WTC11 (cell line): Measurements from ENCODE around the gene MRPL52. TPM values are rescaled to one million over a fixed set of nuclear protein-coding genes. Genes with fewer than 3 reads are reported as not detected.

Source experiments
- ATAC-seq: fragments of 200-7000 bp; cut with Tn5 transposase; 2 replicates; pipeline ENCODE4 v1.10.0; 2021; ENCODE audit warnings: mild to moderate bottlenecking, moderate library complexity
- CTCF ChIA-PET: fragments of 300-600 bp; sonication (Branson Sonifier 250); formaldehyde crosslinking; loops from one replicate; lab custom pipeline; 2021; ENCODE audit warnings: antibody characterized with exemption; lab: Charles Lee
- POLR2A ChIA-PET: fragments of 350-600 bp; sonication (Branson Sonifier 250); formaldehyde crosslinking; loops from one replicate; lab custom pipeline; 2021; ENCODE audit warnings: antibody characterized with exemption; lab: Charles Lee
- DNase-seq: peaks from one replicate; pipeline ENCODE4 v3.0.0; 2021; ENCODE audit warnings: low spot score
- H3K27ac Mint-ChIP-seq: 2 replicates; pipeline ENCODE4 v1.8.0; 2021; ENCODE audit warnings: mixed read lengths
- H3K27me3 Mint-ChIP-seq: 2 replicates; pipeline ENCODE4 v1.8.0; 2021; ENCODE audit warnings: low read depth, mild to moderate bottlenecking, moderate library complexity, mixed read lengths
- H3K36me3 Mint-ChIP-seq: 2 replicates; pipeline ENCODE4 v1.8.0; 2021; ENCODE audit warnings: mixed read lengths
- H3K4me1 Mint-ChIP-seq: 2 replicates; pipeline ENCODE4 v1.8.0; 2022; ENCODE audit warnings: mixed read lengths
- H3K4me3 Mint-ChIP-seq: 2 replicates; pipeline ENCODE4 v1.8.0; 2021; ENCODE audit warnings: mild to moderate bottlenecking, moderate library complexity, mixed read lengths
- H3K9me3 Mint-ChIP-seq: 2 replicates; pipeline ENCODE4 v1.8.0; 2021; ENCODE audit warnings: mixed read lengths
- AR ChIP-seq: fragments of 250-450 bp; sonication (Bioruptor Pico); IDR thresholded peaks from 2 replicates; pipeline ENCODE4 v1.9.0; 2021; ENCODE audit warnings: mild to moderate bottlenecking
- E2F5 ChIP-seq: sonication (generic); formaldehyde crosslinking; IDR thresholded peaks from 2 replicates; pipeline ENCODE4 v1.8.1; 2022; ENCODE audit warnings: mild to moderate bottlenecking, moderate library complexity, missing genetic modification reagents
- ERG ChIP-seq: fragments of 250-450 bp; sonication (Bioruptor Pico); IDR thresholded peaks from 2 replicates; pipeline ENCODE4 v1.8.0; 2021; ENCODE audit warnings: mild to moderate bottlenecking
- FOXK1 ChIP-seq: sonication (generic); formaldehyde crosslinking; IDR thresholded peaks from 2 replicates; pipeline ENCODE4 v1.8.0; 2022; ENCODE audit warnings: mild to moderate bottlenecking, moderate library complexity, missing genetic modification reagents
- GABPB1 ChIP-seq: sonication (generic); formaldehyde crosslinking; IDR thresholded peaks from 2 replicates; pipeline ENCODE4 v1.8.1; 2023; ENCODE audit warnings: mild to moderate bottlenecking, missing genetic modification reagents
- GRHL2 ChIP-seq: fragments of 250-450 bp; sonication (Bioruptor Pico); IDR thresholded peaks from 2 replicates; pipeline ENCODE4 v1.8.0; 2022; ENCODE audit warnings: mild to moderate bottlenecking, moderate library complexity; ENCODE audit not compliant: insufficient replicate concordance, severe bottlenecking
- IRF1 ChIP-seq: sonication (generic); formaldehyde crosslinking; IDR thresholded peaks from 2 replicates; pipeline ENCODE4 v1.8.0; 2023; ENCODE audit warnings: missing genetic modification reagents
- KAT7 ChIP-seq: sonication (generic); formaldehyde crosslinking; IDR thresholded peaks from 2 replicates; pipeline ENCODE4 v1.8.1; 2023; ENCODE audit warnings: missing genetic modification reagents, mild to moderate bottlenecking, borderline replicate concordance
- NFYB ChIP-seq: sonication (generic); formaldehyde crosslinking; conservative IDR thresholded peaks from 2 replicates; pipeline ENCODE4 v1.8.0; 2022; ENCODE audit warnings: low read depth, missing genetic modification reagents
- RORB ChIP-seq: fragments of 250-450 bp; sonication (Bioruptor Pico); IDR thresholded peaks from 2 replicates; pipeline ENCODE4 v1.9.0; 2021; ENCODE audit warnings: mild to moderate bottlenecking
- TCF7 ChIP-seq: sonication (generic); formaldehyde crosslinking; IDR thresholded peaks from 2 replicates; pipeline ENCODE4 v1.8.0; 2022; ENCODE audit warnings: mild to moderate bottlenecking, low read depth, missing genetic modification reagents, moderate library complexity
- TP53 ChIP-seq: sonication (generic); formaldehyde crosslinking; IDR thresholded peaks from 2 replicates; pipeline ENCODE4 v1.8.1; 2023; ENCODE audit warnings: mild to moderate bottlenecking, missing genetic modification reagents
- USF2 ChIP-seq: sonication (generic); formaldehyde crosslinking; IDR thresholded peaks from 2 replicates; pipeline ENCODE4 v1.8.1; 2023; ENCODE audit warnings: mild to moderate bottlenecking, missing genetic modification reagents, moderate library complexity
- ZBTB43 ChIP-seq: sonication (generic); formaldehyde crosslinking; IDR thresholded peaks from 2 replicates; pipeline ENCODE4 v1.8.1; 2023; ENCODE audit warnings: mild to moderate bottlenecking, missing genetic modification reagents
- ZNF263 ChIP-seq: sonication (generic); formaldehyde crosslinking; IDR thresholded peaks from 2 replicates; pipeline ENCODE4 v1.8.1; 2022; ENCODE audit warnings: low read depth, mild to moderate bottlenecking, moderate library complexity, missing genetic modification reagents
- ZNF281 ChIP-seq: sonication (generic); formaldehyde crosslinking; IDR thresholded peaks from 2 replicates; pipeline ENCODE4 v1.8.0; 2023; ENCODE audit warnings: mild to moderate bottlenecking, missing genetic modification reagents
- ZNF317 ChIP-seq: sonication (generic); formaldehyde crosslinking; IDR thresholded peaks from 2 replicates; pipeline ENCODE4 v1.8.1; 2023; ENCODE audit warnings: low read depth, mild to moderate bottlenecking, moderate library complexity, missing genetic modification reagents, borderline replicate concordance
- ZNF396 ChIP-seq: fragments of 250-450 bp; sonication (Bioruptor Pico); IDR thresholded peaks from 2 replicates; pipeline ENCODE4 v1.8.0; 2021; ENCODE audit warnings: mild to moderate bottlenecking, moderate library complexity, borderline replicate concordance
- ZNF671 ChIP-seq: fragments of 250-450 bp; sonication (Bioruptor Pico); IDR thresholded peaks from 2 replicates; pipeline ENCODE4 v1.8.0; 2021; ENCODE audit warnings: mild to moderate bottlenecking
- total RNA-seq: library from RNA; stranded (reverse); gene quantifications from 3 replicates; pipeline ENCODE4 v1.2.3, GENCODE V29; 2021

The MRPL52 gene
- total RNA-seq, 1 experiment from 2014 or later: 170 TPM

- no peak overlapping the region for H3K4me3 Mint-ChIP-seq
- DNase-seq: no peak
- H3K36me3 Mint-ChIP-seq: peaks cover 44% of the 10 kb centered on the region
- peaks cover 24% of the 10 kb centered on the region for H3K4me1 Mint-ChIP-seq
- no peaks in the 10 kb centered on the region for H3K27me3 Mint-ChIP-seq
- no peak overlapping the region for H3K27ac Mint-ChIP-seq
- ATAC-seq: no peak
- CTCF ChIA-PET: interaction anchor here (2.0 kb wide), 1 partner anchor 8 kb away, joined by 10 read pairs; no protein-coding TSS in a partner anchor
- H3K9me3 Mint-ChIP-seq: no peaks in the 10 kb centered on the region
- TF ChIP-seq ZNF281 (CRISPR knock-in tag) (no peak), IRF1 (CRISPR knock-in tag) (no peak), GABPB1 (no peak), USF2 (CRISPR knock-in tag) (no peak), GRHL2 (CRISPR knock-in tag) (no peak), KAT7 (no peak), AR (CRISPR knock-in tag) (no peak), ZNF263 (CRISPR knock-in tag) (no peak), ERG (no peak), ZNF671 (CRISPR knock-in tag) (no peak), NFYB (no peak), ZBTB43 (CRISPR knock-in tag) (no peak), FOXK1 (CRISPR knock-in tag) (no peak), ZNF317 (CRISPR knock-in tag) (no peak), TP53 (CRISPR knock-in tag) (no peak), E2F5 (CRISPR knock-in tag) (no peak), TCF7 (CRISPR knock-in tag) (no peak), ZNF396 (no peak), RORB (CRISPR knock-in tag) (no peak)
- POLR2A ChIA-PET: interaction anchor here (0.6 kb wide), 1 partner anchor 31 kb away, joined by 5 read pairs; no protein-coding TSS in a partner anchor
Measured at GRCh38 chr14:22845103-22845394, 15.4 kb downstream of the MRPL52 start.
